HG03342 (cell line): ENCODE measurements around the gene DAB2.
"Not testable (repeated sequence)": the region's sequence is repeated elsewhere in the genome, so short reads cannot be mapped to it uniquely, and the experiment has no call there.

ENCODE experiments used
- ATAC-seq: cut with Tn5 transposase; IDR thresholded peaks from one replicate; pipeline ENCODE4 v1.9.1; 2021; ENCODE audit warnings: mild to moderate bottlenecking, moderate library complexity; ENCODE audit not compliant: unreplicated experiment

DAB2 gene

DNA sequence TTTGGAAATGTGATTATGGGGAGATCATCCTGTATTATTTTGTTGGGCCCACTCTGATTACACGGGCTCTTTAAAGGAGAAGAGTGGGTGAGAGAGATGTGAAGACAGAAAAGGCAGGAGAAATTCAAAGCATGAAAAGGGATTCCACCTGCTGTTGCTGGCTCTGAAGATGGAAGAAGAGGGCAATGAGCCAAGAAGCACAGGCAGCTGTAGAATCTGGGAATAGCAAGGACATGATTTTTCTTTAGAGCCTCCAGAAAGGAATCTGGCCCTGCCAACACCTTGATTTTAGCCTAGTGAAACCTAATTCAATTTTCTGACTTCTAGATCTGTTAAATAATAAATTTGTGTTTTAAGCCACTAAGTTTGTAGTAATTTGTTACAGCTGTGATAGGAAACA is 71.8 kb downstream of the DAB2 start:
- no peak for ATAC-seq

DNA sequence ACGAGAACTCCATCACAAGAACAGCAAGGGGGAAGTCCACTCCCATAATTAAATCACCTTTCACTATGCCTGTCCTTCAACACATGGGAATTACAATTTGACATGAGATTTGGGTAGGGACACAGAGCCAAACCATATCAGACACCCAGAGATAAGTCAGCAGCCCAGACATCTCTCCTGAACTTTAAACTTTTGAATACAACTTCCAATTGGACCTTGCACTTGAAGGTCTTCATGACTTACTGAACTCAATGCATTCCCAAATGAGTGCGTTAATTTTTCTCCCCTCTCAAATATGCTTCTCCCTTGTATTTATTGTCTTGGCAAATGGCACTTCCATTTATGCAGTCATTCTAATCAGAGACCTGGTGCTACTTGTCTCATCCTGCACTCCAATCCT is 72.6 kb downstream of the DAB2 start:
- no peak for ATAC-seq

DNA sequence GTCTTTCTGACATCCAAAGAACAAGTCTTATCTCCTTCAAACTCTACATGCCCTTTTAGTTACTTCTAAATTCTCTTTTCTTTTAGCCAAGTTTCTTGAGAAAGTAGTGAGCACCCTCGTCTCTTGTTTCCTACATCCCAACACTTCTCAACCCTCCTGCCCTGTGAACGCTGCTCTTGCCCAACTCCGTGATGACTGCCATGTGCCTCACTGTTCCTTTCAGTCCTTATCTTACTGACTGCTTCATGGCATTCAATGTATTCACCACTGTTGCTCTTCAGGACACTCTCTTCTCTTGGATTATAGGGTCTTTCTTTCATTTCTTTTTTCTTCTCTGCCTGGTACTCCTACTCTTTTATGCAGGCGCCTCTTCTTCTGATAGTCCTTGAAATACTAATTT is 75.3 kb downstream of the DAB2 start:
- ATAC-seq = no peak

DNA sequence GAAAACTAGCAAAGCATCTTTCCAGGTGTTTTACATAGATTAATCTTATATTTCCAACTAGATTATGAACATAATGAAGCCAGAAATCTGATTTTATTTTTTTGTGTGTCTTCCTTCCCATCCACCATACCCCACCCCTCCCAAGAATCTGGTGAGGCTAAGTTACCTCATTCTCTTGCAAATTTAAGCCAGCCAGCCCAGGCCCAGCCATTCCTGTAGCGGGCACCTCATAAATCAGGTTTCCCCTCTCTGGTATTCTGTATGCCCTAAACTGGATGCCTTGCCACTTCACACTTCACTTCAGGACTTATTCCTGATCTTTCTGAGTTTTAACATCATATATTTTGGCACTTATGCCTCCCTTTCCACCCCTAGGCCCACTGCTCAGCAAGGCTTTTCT is 82.3 kb downstream of the DAB2 start:
- ATAC-seq = no peak

DNA sequence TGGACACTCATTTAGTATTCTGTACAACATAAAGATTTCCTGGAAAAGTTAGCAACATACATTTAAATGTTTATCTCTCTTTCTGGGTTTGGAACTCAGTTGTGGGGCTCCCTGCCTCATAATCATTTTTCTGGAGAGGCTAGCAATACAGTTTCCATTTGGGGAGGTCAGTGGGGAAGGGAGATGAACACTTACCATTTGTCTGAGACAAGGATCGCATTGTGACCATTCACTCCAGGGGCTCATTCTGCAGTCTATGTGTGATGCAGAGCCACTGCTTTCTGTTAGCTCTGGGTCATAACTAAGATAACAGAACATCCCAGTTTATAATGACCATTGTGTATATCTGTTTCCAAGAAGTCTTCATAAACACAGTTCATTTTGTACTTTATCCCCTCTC is 82.9 kb downstream of the DAB2 start:
- no peak for ATAC-seq

DNA sequence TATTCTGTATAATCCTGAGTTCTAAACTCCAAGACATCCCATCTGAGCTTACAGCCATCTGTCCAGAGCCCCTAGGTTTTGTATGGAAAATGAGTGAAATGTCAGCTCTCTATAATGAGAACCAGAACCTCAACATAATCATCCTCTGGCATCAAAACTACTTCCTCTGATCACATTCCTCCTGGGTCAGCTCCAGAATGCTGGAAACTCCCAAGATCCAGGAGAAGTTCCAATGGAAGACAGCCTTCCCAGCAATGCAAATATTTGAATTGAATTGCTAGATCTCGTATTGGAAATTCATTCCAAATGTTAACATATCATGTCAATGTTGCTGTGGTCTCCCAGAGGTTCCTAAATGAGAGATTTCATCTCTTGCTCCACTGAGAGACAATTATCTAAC is 84.3 kb downstream of the DAB2 start:
- no peak for ATAC-seq

DNA sequence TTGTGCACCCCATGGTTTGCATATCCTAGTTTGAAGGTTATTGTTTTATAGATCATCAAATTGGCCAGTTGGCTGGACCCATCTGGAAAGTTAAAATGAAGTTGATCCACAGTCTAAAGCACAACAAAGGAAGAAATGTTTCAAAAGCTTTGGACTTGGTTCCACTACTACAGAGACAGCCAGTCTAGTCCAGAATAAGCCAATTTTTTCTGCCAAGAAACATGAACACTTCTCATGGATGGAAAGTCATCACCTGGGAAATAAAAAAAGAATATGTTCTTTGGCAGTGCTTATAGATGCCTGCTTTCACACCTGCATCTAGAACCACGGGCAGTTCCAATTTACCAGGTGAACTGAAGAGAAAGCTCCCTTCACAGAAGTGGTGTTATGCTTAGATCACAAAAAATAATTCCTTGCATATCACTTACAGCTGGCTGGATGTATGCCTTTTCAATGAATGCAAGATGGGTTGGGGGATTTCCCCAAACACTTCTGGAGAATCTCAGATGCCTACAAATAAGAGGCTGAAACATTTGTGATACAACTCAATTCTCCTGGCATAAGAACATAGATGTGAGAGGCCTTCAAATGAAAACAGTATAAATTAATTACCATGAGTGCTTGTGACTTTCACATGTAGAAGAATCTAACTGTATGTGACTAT is 87.4 kb downstream of the DAB2 start:
- ATAC-seq = no peak

DNA sequence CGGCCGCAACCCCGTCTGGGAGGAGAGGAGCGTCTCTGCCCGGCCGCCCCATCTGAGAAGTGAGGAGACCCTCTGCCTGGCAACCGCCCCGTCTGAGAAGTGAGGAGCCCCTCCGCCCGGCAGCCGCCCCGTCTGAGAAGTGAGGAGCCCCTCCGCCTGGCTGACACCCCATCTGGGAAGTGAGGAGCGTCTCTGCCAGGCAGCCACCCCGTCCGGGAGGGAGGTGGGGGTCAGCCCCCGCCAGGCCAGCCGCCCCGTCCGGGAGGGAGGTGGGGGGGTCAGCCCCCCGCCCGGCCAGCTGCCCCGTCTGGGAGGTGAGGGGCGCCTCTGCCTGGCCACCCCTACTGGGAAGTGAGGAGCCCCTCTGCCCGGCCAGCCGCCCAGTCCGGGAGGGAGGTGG is 90.5 kb downstream of the DAB2 start:
- not testable (repeated sequence) for ATAC-seq

DNA sequence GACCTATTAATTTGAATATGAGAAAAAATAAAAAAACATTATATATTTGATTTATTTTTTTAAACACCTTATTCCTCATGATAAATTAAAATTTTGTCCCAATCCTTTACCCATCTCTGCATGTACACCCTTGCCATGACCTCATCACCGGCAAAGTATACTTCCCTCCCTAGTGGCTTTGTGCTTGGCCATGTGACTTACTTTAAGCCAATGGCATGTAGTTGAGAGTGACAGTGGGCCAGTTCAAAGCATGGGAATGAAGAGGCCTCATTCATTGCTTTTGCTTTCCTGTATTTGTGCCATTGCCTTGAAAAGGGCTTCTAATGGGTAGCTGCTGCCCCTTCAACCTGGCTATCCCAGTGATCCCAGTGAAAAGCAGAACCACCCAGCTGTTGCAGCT is 91.7 kb downstream of the DAB2 start:
- ATAC-seq = no peak

DNA sequence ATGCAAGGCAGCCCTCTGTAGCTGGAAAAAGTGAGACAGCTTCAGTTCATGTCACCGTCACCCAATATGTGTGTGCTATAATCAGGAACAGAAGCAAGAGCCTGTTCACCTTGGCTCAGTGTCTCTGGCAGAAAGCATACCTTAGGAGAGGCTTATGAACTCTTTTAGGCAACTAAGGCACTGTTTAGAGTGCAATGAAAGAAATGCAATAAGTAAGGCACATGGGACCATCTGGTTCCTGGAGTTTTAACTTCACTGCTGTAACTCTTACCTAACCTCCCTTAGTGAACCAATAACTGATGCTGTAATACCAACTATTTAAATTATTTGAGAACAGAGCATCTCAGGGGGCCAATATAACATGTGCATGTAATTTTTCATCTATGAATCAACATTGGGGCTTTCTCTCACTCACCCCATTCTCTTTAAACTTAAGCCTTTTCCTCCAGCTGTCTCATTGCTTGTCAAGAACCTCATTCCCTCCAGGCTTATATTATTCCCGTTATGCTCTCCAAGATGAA is 92.9 kb downstream of the DAB2 start:
- ATAC-seq = no peak

DNA sequence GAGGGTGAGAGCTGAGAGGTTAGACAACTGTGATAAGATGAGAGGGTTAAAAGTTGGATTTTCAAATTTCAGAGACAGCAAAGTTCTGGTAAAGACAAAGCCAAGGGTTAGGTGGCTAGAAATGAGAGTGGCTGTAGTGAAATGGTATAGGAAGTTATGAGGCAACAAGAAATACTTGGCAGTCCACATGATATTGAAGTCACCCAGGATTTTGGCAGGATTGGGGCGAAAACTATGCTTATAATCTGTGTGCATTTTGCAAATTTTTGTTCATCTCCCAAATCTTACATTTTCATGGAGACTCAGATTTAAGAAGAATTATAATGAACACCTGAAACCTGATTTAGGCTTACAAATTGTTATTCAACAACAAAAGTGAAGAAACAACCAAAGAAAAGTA is 96.0 kb downstream of the DAB2 start:
- ATAC-seq = no peak

DNA sequence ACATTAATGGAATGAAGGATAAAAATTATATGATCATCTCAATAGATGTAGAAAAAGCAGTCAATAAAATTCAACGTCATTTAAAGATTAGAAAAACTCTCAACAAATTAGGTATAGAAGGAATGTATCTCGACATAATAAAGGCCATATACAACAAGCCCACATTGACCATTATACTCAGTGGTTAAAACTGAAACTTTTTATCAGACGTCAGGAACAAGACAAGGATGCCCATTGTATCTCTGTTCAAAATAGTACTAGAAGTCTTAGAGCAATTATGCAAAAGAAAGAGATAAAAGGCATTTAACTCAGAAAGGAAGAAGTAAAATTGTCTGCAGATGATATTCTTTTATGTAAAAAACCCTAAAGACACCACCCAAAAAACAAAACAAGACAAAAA is 101.2 kb downstream of the DAB2 start:
- no peak for ATAC-seq
